ENCODE measurements around the gene PACS1. TPM values are rescaled to one million over a fixed set of nuclear protein-coding genes. Genes with fewer than 3 reads are reported as not detected.
"Not testable (repeated sequence)": the region's sequence is repeated elsewhere in the genome, so short reads cannot be mapped to it uniquely, and the experiment has no call there.

Gene PACS1
- 10 to 100 TPM; 48.0 to 59.2 (median 53.1) TPM for polyA plus RNA-seq (ENCODE audit: insufficient read length in 3 of 3)
- long read RNA-seq, donor 1, full-length matches to known transcripts, result 5 of 5 reads
- long read RNA-seq, donor 1, partial matches to known transcripts, result 0 of 5 reads
- long read RNA-seq, donor 1, other reads (novel, unspliced or antisense), result 0 of 5 reads
- long read RNA-seq, donor 2, partial matches to known transcripts, result 6 of 7 reads
- long read RNA-seq, donor 2, other reads (novel, unspliced or antisense), result 0 of 7 reads
- long read RNA-seq, donor 3, full-length matches to known transcripts, result 5 of 5 reads
- long read RNA-seq, donor 3, partial matches to known transcripts, result 0 of 5 reads
- long read RNA-seq, donor 3, other reads (novel, unspliced or antisense), result 0 of 5 reads
- long read RNA-seq, donor 4, full-length matches to known transcripts, result 9 of 9 reads
- long read RNA-seq, donor 4, partial matches to known transcripts, result 0 of 9 reads
- long read RNA-seq, donor 4, other reads (novel, unspliced or antisense), result 0 of 9 reads
- long read RNA-seq, donor 5, result 0 reads
- long read RNA-seq, donor 6, full-length matches to known transcripts, result 6 of 6 reads
- long read RNA-seq, donor 6, partial matches to known transcripts, result 0 of 6 reads
- long read RNA-seq, donor 6, other reads (novel, unspliced or antisense), result 0 of 6 reads
- long read RNA-seq, donor 7, partial matches to known transcripts, result 0 of 2 reads
- long read RNA-seq, donor 7, other reads (novel, unspliced or antisense), result 0 of 2 reads
- long read RNA-seq, donor 8, full-length matches to known transcripts, result 9 of 34 reads
- long read RNA-seq, donor 8, partial matches to known transcripts, result 25 of 34 reads
- long read RNA-seq, donor 8, other reads (novel, unspliced or antisense), result 0 of 34 reads
- long read RNA-seq, donor 9, full-length matches to known transcripts, result 2 of 2 reads
- long read RNA-seq, donor 9, partial matches to known transcripts, result 0 of 2 reads
- long read RNA-seq, donor 9, other reads (novel, unspliced or antisense), result 0 of 2 reads
- long read RNA-seq, donor 10, full-length matches to known transcripts, result 8 of 13 reads
- long read RNA-seq, donor 10, partial matches to known transcripts, result 5 of 13 reads
- long read RNA-seq, donor 10, other reads (novel, unspliced or antisense), result 0 of 13 reads
- long read RNA-seq, donor 11, full-length matches to known transcripts, result 3 of 3 reads
- long read RNA-seq, donor 11, partial matches to known transcripts, result 0 of 3 reads
- long read RNA-seq, donor 11, other reads (novel, unspliced or antisense), result 0 of 3 reads
- long read RNA-seq, donor 12, partial matches to known transcripts, result 0 of 2 reads
- long read RNA-seq, donor 12, other reads (novel, unspliced or antisense), result 0 of 2 reads
- long read RNA-seq, donor 13, result 0 reads
- long read RNA-seq, donor 14, full-length matches to known transcripts, result 1 of 1 reads
- long read RNA-seq, donor 14, partial matches to known transcripts, result 0 of 1 reads
- long read RNA-seq, donor 14, other reads (novel, unspliced or antisense), result 0 of 1 reads
- long read RNA-seq, donor 15, full-length matches to known transcripts, result 1 of 1 reads
- long read RNA-seq, donor 15, partial matches to known transcripts, result 0 of 1 reads
- long read RNA-seq, donor 15, other reads (novel, unspliced or antisense), result 0 of 1 reads
- long read RNA-seq, donor 16, full-length matches to known transcripts, result 9 of 36 reads
- long read RNA-seq, donor 16, partial matches to known transcripts, result 27 of 36 reads
- long read RNA-seq, donor 16, other reads (novel, unspliced or antisense), result 0 of 36 reads

DNA sequence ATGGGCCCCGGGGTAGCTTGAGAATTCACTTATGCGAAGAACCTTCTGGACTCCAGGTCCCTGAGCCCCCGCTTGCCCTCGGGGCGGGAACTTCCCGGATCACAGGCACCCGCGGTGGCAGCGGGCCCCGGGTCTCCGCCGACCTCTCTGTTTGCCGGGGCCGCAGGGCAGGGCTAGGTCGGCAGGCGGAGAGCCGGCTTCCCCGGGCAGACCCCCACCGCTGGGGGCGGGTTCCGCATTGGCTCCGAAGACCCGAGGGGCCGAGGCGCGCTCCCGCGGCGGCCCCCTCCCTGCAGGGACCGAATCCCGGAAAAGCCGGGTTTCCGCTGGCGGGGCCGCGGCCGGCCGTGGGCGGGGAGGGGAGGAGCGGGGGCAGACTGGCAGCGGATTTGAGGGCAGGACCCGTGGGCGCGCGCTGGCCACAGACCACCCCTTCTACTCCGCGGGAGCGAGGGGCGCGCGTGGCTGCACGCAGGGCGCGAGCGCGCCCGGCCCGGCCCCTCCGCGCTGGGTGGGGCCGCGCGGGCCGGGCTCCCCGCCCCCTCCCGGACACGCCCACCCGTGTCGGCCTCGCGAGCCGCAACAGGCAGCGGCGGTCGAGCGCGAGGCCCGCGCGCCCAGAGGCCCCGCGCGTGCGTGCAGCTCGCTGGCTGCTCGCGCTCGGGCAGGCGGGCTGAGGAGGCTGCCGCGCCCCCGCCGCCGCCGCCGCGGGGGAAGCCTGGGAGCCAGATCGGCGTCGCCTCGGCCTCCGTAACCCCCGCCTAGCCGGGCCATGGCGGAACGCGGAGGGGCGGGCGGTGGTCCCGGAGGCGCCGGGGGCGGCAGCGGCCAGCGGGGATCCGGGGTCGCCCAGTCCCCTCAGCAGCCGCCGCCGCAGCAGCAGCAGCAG, at the start of gene PACS1:
Gene PACS1, plus strand, starts transcription at position 558 of the 889 bp plus-strand sequence. Its CDS starts 215 bp downstream, at position 773.
- DNase-seq (ENCODE audit: extremely low read depth in 1 of 11, low read depth in 9 of 11, low spot score in 4 of 11), result peak in 2 of 11 donors; percentile 53 to 59

- DNase-seq (ENCODE audit: extremely low read depth in 1 of 11, low read depth in 9 of 11, low spot score in 4 of 11), result no peak
Measured at GRCh38 chr11:66020618-66021357, 49.3 kb upstream of the PACS1 start.

GRCh38 chr11:66022401-66023185, 47.5 kb upstream of the PACS1 start:
- DNase-seq (ENCODE audit: extremely low read depth in 1 of 11, low read depth in 9 of 11, low spot score in 4 of 11), result peak in 4 of 11 donors; percentile 37 to 58 (median 50)

GRCh38 chr11:66023186-66023440, 47.0 kb upstream of the PACS1 start:
- DNase-seq (ENCODE audit: extremely low read depth in 1 of 11, low read depth in 9 of 11, low spot score in 4 of 11), result not testable (repeated sequence)

GRCh38 chr11:66026017-66026529, 44.0 kb upstream of the PACS1 start, which contains the start of gene CATSPER1:
CATSPER1 (minus strand) TSS chr11:66026479; CDS start chr11:66026379, 100 bp downstream.
- DNase-seq (ENCODE audit: extremely low read depth in 1 of 11, low read depth in 9 of 11, low spot score in 4 of 11), result no peak

DNA sequence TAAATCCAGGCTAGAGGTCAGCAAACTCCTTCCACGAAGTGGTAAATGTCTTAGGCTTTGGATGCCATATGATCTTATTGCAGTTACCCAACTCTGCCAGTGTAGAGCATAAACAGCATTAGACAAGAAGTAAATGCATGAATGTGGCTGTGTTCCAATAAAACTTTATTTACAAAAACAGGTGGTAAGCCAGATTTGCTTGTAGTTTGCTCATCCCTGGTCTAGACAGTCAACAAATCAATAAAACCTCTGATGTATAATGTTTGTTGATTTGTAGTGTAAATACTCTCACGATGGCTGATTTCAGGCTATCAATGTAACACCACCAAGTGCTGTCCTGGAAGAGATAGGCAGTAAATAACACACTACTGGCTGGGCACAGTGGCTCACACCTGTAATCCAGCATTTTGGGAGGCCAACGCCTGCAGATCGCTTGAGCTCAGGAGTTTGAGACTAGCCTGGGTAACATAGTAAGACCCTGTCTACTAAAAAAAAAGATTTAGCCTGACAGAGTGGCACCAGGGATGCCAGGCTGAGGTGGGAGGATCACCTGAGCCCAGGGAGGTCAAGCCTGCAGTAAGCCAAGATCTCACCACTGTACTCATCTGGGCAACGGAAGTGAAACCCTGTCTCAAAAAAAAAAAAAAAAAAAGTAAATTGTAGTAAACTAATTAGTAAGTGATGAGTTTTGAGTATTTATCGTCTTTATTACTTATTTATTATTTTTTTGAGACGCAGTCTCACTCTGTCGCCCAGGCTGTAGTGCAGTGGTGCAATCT, 36.9 kb upstream of the PACS1 start:
- no peak for DNase-seq (ENCODE audit: extremely low read depth in 1 of 11, low read depth in 9 of 11, low spot score in 4 of 11)

GRCh38 chr11:66035653-66036333, 34.3 kb upstream of the PACS1 start:
- no peak for DNase-seq (ENCODE audit: extremely low read depth in 1 of 11, low read depth in 9 of 11, low spot score in 4 of 11)

- DNase-seq (ENCODE audit: extremely low read depth in 1 of 11, low read depth in 9 of 11, low spot score in 4 of 11), result no peak
Measured at GRCh38 chr11:66036334-66036710, 33.8 kb upstream of the PACS1 start.

DNA sequence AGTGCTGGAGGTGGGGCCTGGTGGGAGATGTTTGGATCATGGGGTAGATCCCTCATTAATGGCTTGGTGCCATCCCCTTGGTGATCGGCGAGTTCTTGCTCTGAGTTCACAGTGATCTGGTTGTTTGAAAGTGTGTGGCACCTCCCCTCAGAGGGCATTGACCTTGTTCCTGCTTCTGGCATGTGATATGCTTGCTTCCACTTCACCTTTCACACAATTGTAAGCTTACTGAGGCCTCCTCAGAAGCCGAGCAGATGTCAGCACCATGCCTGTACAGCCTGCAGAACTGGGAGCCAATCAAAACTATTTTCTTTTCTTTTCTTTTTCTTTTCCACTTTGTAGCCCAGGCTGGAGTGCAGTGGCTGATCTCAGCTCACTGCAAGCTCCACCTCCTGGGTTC, 32.7 kb upstream of the PACS1 start:
- DNase-seq (ENCODE audit: extremely low read depth in 1 of 11, low read depth in 9 of 11, low spot score in 4 of 11), result no peak

GRCh38 chr11:66039765-66040164, 30.3 kb upstream of the PACS1 start:
- no peak for DNase-seq (ENCODE audit: extremely low read depth in 1 of 11, low read depth in 9 of 11, low spot score in 4 of 11)

DNA sequence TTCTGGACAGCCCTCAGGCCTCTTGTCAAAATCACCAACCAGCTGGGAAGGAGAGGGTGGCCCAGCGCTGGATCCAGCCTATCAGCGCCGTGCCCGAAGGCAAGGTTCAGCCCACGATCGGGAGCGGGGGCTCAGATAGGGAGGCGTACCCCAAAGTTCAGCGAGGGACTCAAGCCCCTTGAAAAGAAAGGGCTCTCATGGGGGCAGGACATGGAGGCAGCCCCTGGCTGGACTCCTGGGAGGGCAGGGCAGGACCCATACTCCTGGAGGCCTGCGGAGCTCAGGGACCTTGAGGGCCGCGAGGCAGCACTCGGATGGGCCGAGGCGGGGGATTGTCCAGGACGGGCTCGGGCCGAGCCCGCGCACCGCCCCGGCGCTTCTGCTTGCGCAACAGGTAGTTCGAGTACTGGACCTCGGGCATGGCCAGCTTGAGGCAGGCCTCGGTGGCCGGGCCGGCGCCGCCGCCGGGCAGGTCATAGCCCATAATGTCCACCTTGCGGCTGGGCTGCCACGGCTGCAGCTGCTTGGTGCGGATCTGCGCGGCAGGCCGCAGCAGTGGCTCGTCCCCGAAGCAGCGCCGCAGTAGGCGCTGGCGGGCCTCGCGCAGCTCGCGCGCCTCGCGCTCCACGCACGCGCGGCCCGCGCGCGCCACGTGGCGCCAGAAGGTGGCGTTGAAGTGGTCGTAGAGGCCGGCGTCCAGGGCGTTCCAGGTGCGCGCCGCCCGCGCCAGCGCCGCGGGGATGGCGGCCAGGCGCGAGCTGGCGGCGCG, 27.7 kb upstream of the PACS1 start:
- no peak for DNase-seq (ENCODE audit: extremely low read depth in 1 of 11, low read depth in 9 of 11, low spot score in 4 of 11)

DNA sequence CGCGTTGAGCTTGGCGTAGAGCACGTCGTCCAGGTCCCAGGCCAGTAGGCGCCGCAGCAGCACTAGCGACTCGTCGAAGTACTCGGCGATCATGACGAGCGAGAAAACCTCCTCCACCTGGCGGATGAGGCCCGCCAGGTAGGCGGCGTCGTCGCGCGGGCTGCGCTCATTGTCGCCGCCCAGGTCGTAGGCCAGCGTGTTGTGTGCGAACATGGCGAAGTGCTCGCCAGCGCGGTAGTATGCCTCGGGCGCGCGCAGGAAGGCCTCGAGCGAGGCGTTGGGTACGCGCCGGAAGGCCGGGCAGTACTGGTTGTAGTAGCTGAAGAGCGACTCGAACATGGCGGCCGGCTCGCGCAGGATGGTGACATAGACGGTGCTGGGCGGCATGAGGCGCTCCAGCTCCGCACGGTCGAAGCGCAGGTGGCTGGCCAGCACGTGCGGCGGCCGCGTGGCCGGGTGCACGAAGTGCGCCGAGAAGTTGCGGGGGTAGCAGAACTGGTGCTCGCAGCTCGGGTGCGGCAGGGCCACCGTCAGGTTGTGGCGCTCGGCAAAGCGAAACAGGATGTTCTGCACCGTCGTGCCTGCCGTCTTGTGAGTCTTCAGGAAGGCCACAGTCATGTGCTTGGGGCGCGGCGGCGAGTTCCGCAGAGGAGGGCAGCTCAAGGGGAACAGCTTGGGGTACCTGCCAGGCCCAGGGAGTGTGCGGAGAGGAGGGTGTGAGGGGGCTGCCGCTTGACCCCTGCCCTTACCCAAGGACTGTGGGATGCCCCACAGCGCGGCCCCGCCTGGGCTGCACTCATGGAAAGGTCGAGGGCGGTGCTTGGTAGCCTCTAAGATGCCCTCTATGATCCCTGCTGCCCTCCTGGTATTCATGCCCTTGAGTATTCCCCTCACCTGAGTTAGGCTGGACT, 26.8 kb upstream of the PACS1 start:
- no peak for DNase-seq (ENCODE audit: extremely low read depth in 1 of 11, low read depth in 9 of 11, low spot score in 4 of 11)

- DNase-seq (ENCODE audit: extremely low read depth in 1 of 11, low read depth in 9 of 11, low spot score in 4 of 11), result no peak
Measured at GRCh38 chr11:66044757-66045156, 25.3 kb upstream of the PACS1 start.
